Spinal cord (tissue), 10 donors: ENCODE data around the gene DMBT1. TPM values are rescaled to one million over a fixed set of nuclear protein-coding genes. Genes with fewer than 3 reads are reported as not detected.

Experiments used
- DNase-seq, 6 donors: peaks; one replicate each; pipeline versions ENCODE4 v3.0.0 to v3.0.0-alpha.2; 2013 to 2015; ENCODE audit warnings: low spot score in 6 of 6, low read depth in 4 of 6
- H3K27ac ChIP-seq: one replicate; pipeline ENCODE4 v1.5.1; 2013; ENCODE audit warnings: low read depth, low read length, control low read depth
- H3K27me3 ChIP-seq: one replicate; pipeline ENCODE4 v1.6.1; 2013; ENCODE audit warnings: low read length; ENCODE audit not compliant: control insufficient read depth, insufficient read depth
- H3K36me3 ChIP-seq: one replicate; pipeline ENCODE4 v1.6.1; 2013; ENCODE audit warnings: low read length; ENCODE audit not compliant: control insufficient read depth, insufficient read depth
- H3K4me1 ChIP-seq: one replicate; pipeline ENCODE4 v1.6.1; 2013; ENCODE audit warnings: low read length; ENCODE audit not compliant: control insufficient read depth, insufficient read depth
- H3K4me3 ChIP-seq: one replicate; pipeline ENCODE4 v1.5.1; 2013; ENCODE audit warnings: low read depth, low read length, control low read depth
- H3K9me3 ChIP-seq: one replicate; pipeline ENCODE4 v1.6.1; 2013; ENCODE audit warnings: low read length; ENCODE audit not compliant: control insufficient read depth, insufficient read depth
- WGBS: methylation state at CpG from one replicate; pipeline ENCODE4 v1.1.5; 2013; ENCODE audit warnings: missing lambda C conversion rate; ENCODE audit not compliant: insufficient coverage; 5-methylcytosine and 5-hydroxymethylcytosine counted together
- polyA plus RNA-seq, 2 donors: library from polyadenylated mRNA; unstranded; fragments of 120-200 nt; gene quantifications; one replicate each; pipeline ENCODE4 v1.2.1, GENCODE V29; 2013; ENCODE audit not compliant: insufficient read length in 2 of 2
- total RNA-seq, 2 donors: library from RNA; depleted of rRNA in 1 of 2; stranded (reverse); fragments of 120-200 nt in 1 of 2; fragments of >200 nt in 1 of 2; gene quantifications; one replicate each; pipeline versions ENCODE4 v1.2.3 to v1.2.4, GENCODE V29; 2013 to 2014
- donor health status: healthy.

DMBT1 gene
- total and polyA plus RNA-seq, 4 donors: 0.10 to 0.18 (median 0.13) TPM

GRCh38 chr10:122692744-122693143 lies 132.2 kb downstream of the DMBT1 start:
- DNase-seq: no peak
- H3K36me3 ChIP-seq: no peaks in the 10 kb centered on the region
- no peak overlapping the region for H3K27ac ChIP-seq
- H3K27me3 ChIP-seq: peaks cover 2% of the 10 kb centered on the region
- no peak overlapping the region for H3K4me3 ChIP-seq
- 82% methylated on average over 2 of the region's 5 CpGs for WGBS
- H3K9me3 ChIP-seq: no peaks in the 10 kb centered on the region
- H3K4me1 ChIP-seq: no peaks in the 10 kb centered on the region

Other genes with a start within 250 kb of the DMBT1 start
- 100 to 1,000 TPM in 1 of 2 donors, 10 to 100 TPM in 1; 43.4 to 119 TPM for gene PLEKHA1, start 186.0 kb upstream of the DMBT1 start, total RNA-seq
- 100 to 1,000 TPM; 101 to 112 TPM for gene PLEKHA1, start 186.0 kb upstream of the DMBT1 start, polyA plus RNA-seq
- not detected for gene ARMS2, start 106.1 kb upstream of the DMBT1 start, total RNA-seq
- under 1 TPM; 0.26 to 0.52 TPM for gene ARMS2, start 106.1 kb upstream of the DMBT1 start, polyA plus RNA-seq
- 100 to 1,000 TPM; 150 to 166 TPM for gene HTRA1, start 99.2 kb upstream of the DMBT1 start, total RNA-seq
- gene HTRA1, start 99.2 kb upstream of the DMBT1 start, polyA plus RNA-seq: 100 to 1,000 TPM; 174 to 243 TPM
- gene C10orf120, start 139.1 kb downstream of the DMBT1 start, total RNA-seq: not detected
- not detected for gene C10orf120, start 139.1 kb downstream of the DMBT1 start, polyA plus RNA-seq